ENCODE data around the gene SFMBT1. TPM values are rescaled to one million over a fixed set of nuclear protein-coding genes. Genes with fewer than 3 reads are reported as not detected.
A peak's percentile ranks its signal among the peaks of the same experiment; 100 is the strongest.

SFMBT1 gene
- polyA plus RNA-seq, 3 donors: 9.2 to 12.2 (median 9.5) TPM

GRCh38 chr3:52967398-52967797 lies 78.5 kb downstream of the SFMBT1 start:
- no peak for DNase-seq (ENCODE audit: extremely low read depth in 1 of 11, low read depth in 9 of 11, low spot score in 4 of 11)

GRCh38 chr3:52962160-52962559 lies 83.7 kb downstream of the SFMBT1 start:
- no peak for DNase-seq (ENCODE audit: extremely low read depth in 1 of 11, low read depth in 9 of 11, low spot score in 4 of 11)

GRCh38 chr3:52959773-52960172 lies 86.1 kb downstream of the SFMBT1 start:
- no peak for DNase-seq (ENCODE audit: extremely low read depth in 1 of 11, low read depth in 9 of 11, low spot score in 4 of 11)

GRCh38 chr3:52939600-52939999 lies 106.3 kb downstream of the SFMBT1 start:
- DNase-seq (ENCODE audit: extremely low read depth in 1 of 11, low read depth in 9 of 11, low spot score in 4 of 11): no peak

GRCh38 chr3:52934630-52935530 lies 111.0 kb downstream of the SFMBT1 start:
- DNase-seq (ENCODE audit: extremely low read depth in 1 of 11, low read depth in 9 of 11, low spot score in 4 of 11): peak; percentile 6 to 43 (median 22)

GRCh38 chr3:52931889-52932288 lies 114.0 kb downstream of the SFMBT1 start:
- no peak for DNase-seq (ENCODE audit: extremely low read depth in 1 of 11, low read depth in 9 of 11, low spot score in 4 of 11)

- no peak for DNase-seq (ENCODE audit: extremely low read depth in 1 of 11, low read depth in 9 of 11, low spot score in 4 of 11)
Observed at GRCh38 chr3:52931328-52931727, 114.5 kb downstream of the SFMBT1 start.

- no peak for DNase-seq (ENCODE audit: extremely low read depth in 1 of 11, low read depth in 9 of 11, low spot score in 4 of 11)
Observed at GRCh38 chr3:52930748-52931147, 115.1 kb downstream of the SFMBT1 start.

- no peak for DNase-seq (ENCODE audit: extremely low read depth in 1 of 11, low read depth in 9 of 11, low spot score in 4 of 11)
Observed at GRCh38 chr3:52926554-52926953, 119.3 kb downstream of the SFMBT1 start.

- DNase-seq (ENCODE audit: extremely low read depth in 1 of 11, low read depth in 9 of 11, low spot score in 4 of 11): no peak
Observed at GRCh38 chr3:52925405-52926313, 120.2 kb downstream of the SFMBT1 start.

- DNase-seq (ENCODE audit: extremely low read depth in 1 of 11, low read depth in 9 of 11, low spot score in 4 of 11): no peak
Observed at GRCh38 chr3:52923963-52924362, 121.9 kb downstream of the SFMBT1 start.

GRCh38 chr3:52920841-52921240 lies 125.0 kb downstream of the SFMBT1 start:
- DNase-seq (ENCODE audit: extremely low read depth in 1 of 11, low read depth in 9 of 11, low spot score in 4 of 11): no peak

GRCh38 chr3:52917044-52917443 lies 128.8 kb downstream of the SFMBT1 start:
- DNase-seq (ENCODE audit: extremely low read depth in 1 of 11, low read depth in 9 of 11, low spot score in 4 of 11): no peak

GRCh38 chr3:52915294-52915693 lies 130.6 kb downstream of the SFMBT1 start:
- DNase-seq (ENCODE audit: extremely low read depth in 1 of 11, low read depth in 9 of 11, low spot score in 4 of 11): no peak

GRCh38 chr3:52912885-52913731 lies 132.8 kb downstream of the SFMBT1 start:
- DNase-seq (ENCODE audit: extremely low read depth in 1 of 11, low read depth in 9 of 11, low spot score in 4 of 11): no peak

- no peak for DNase-seq (ENCODE audit: extremely low read depth in 1 of 11, low read depth in 9 of 11, low spot score in 4 of 11)
Observed at GRCh38 chr3:52910823-52911222, 135.1 kb downstream of the SFMBT1 start.

GRCh38 chr3:52907497-52907896 lies 138.4 kb downstream of the SFMBT1 start:
- no peak for DNase-seq (ENCODE audit: extremely low read depth in 1 of 11, low read depth in 9 of 11, low spot score in 4 of 11)

GRCh38 chr3:52904552-52904951 lies 141.3 kb downstream of the SFMBT1 start:
- DNase-seq (ENCODE audit: extremely low read depth in 1 of 11, low read depth in 9 of 11, low spot score in 4 of 11): no peak

GRCh38 chr3:52904000-52904399 lies 141.9 kb downstream of the SFMBT1 start:
- DNase-seq (ENCODE audit: extremely low read depth in 1 of 11, low read depth in 9 of 11, low spot score in 4 of 11): no peak
